Measurements from ENCODE around the gene EXOC7.

EXOC7 gene

DNA sequence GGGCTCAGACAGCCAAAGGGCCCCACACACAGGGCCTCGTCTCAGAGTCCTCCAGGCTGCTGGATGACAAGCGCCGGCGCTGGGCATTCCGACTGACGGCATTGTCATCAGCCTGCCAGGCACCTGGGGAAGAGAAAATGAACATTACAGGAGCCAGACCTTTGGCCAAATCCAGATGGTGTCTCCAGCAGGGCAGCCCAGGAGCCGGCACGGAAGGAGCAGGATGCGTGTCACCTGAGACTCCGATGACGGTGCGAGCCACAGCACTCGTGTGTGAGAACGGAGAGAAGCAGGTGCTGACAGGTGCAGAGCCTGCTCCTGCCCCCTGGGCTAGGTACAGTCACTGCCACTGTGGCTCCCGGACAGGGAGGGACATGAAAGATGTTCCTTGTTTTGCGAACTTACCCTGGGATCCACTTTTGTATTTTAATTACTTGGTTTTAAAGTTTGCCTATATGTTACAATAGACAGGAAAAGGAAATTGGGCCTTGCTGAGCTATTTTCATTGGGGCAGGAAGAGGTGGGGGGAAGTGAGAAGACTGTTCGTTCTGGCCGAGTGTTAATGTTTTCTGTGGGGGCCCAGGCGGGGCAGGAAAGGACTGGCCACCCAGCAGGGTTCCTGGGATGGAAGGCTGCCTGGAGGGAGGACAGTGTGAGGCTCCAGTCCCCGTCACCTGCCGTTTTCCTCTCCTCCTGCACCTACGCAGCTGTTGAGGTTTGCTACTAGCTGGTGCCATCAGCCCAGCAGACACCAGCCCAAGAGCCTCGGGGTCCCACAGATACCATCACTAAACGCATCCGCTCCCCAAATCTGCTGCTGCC, 41.9 kb upstream of the EXOC7 start:
- no peaks in the 10 kb centered on the region for H3K36me3 ChIP-seq (ENCODE audit: control insufficient read depth, insufficient read depth, low read length)
- H3K4me1 ChIP-seq (ENCODE audit: control insufficient read depth, insufficient read depth, low read length, poor library complexity, severe bottlenecking) = peaks cover 14% of the 10 kb centered on the region
- H3K4me3 ChIP-seq (ENCODE audit: extremely low read depth, insufficient read depth, low read length, poor library complexity, severe bottlenecking) = no peak overlapping the region
- H3K9me3 ChIP-seq (ENCODE audit: control insufficient read depth, low read length) = no peaks in the 10 kb centered on the region
- H3K27ac ChIP-seq (ENCODE audit: low read depth, low read length, severe bottlenecking) = no peak overlapping the region
- 72 to 73% methylated on average over 23 of the region's 25 CpGs for WGBS, 2 experiments (ENCODE audit: insufficient coverage in 2 of 2)

GRCh38 chr17:76142585-76143041, 39.0 kb upstream of the EXOC7 start:
- no peaks in the 10 kb centered on the region for H3K9me3 ChIP-seq (ENCODE audit: control insufficient read depth, low read length)
- no peak overlapping the region for H3K27ac ChIP-seq (ENCODE audit: low read depth, low read length, severe bottlenecking)
- no peaks in the 10 kb centered on the region for H3K36me3 ChIP-seq (ENCODE audit: control insufficient read depth, insufficient read depth, low read length)
- peaks cover 35% of the 10 kb centered on the region for H3K4me1 ChIP-seq (ENCODE audit: control insufficient read depth, insufficient read depth, low read length, poor library complexity, severe bottlenecking)
- no peak overlapping the region for H3K4me3 ChIP-seq (ENCODE audit: extremely low read depth, insufficient read depth, low read length, poor library complexity, severe bottlenecking)
- 63 to 72% methylated on average over 5 of the region's 6 CpGs for WGBS, 2 experiments (ENCODE audit: insufficient coverage in 2 of 2)

- WGBS, 2 experiments (ENCODE audit: insufficient coverage in 2 of 2) = 36 to 41% methylated on average over 3 to 6 of the region's 10 CpGs
- Histone ChIP-seq H3K36me3 (ENCODE audit: control insufficient read depth, insufficient read depth, low read length) (no peaks in the 10 kb centered on the region), H3K4me3 (ENCODE audit: extremely low read depth, insufficient read depth, low read length, poor library complexity, severe bottlenecking) (no peak overlapping the region), H3K9me3 (ENCODE audit: control insufficient read depth, low read length) (no peaks in the 10 kb centered on the region), H3K27ac (ENCODE audit: low read depth, low read length, severe bottlenecking) (no peak overlapping the region), H3K4me1 (ENCODE audit: control insufficient read depth, insufficient read depth, low read length, poor library complexity, severe bottlenecking) (peaks cover 38% of the 10 kb centered on the region)
Measured at GRCh38 chr17:76142039-76142584, 38.5 kb upstream of the EXOC7 start.

DNA sequence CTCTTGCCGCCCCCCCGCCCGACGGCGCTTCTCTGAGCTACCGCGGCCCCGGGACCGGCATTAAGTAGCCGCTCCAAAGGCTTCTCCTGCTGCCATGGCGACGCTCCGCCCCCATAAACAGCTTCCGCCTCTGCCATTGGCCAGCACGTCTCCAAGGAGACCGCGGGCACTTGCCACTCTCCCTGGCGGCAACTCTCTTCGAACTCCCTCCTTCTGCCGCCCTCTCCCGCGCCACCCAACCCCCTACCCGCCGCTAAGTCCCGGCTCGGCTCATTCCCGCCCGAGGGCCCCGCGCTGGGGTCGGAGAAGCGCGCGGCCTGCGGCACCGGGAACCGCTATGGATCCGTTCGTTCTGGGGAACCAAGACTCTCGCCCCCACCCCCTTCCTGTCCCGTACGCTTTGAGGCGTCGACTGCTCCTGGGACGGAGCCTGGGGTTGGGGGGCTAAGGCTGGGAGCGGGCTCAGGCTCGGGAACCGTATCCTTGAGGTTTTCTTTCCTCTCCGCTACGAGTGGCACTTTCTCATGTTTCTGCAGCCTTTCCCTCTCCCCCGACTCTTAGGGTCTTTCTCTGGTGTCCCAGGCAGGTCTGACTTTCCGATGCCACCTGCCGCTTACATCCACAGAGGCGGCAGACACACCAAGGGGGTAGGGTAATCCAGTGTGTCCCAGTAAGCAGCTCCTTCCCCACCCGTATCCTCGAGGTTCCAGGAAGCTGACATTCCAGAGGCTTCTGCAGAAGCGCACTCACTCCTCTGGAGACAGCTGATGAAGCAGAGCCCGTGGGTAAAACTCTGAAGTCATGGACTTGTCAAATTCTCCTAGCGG, 37.8 kb upstream of the EXOC7 start, which contains the start of gene FOXJ1:
Gene FOXJ1, minus strand, starts transcription at position 34 of the 827 bp plus-strand sequence. CDS start 850 bp downstream, outside the sequence.
- Histone ChIP-seq H3K4me3 (ENCODE audit: extremely low read depth, insufficient read depth, low read length, poor library complexity, severe bottlenecking) (peak within 1 kb of the TSS; percentile 41), H3K9me3 (ENCODE audit: control insufficient read depth, low read length) (no peaks in the 10 kb centered on the region), H3K4me1 (ENCODE audit: control insufficient read depth, insufficient read depth, low read length, poor library complexity, severe bottlenecking) (peaks cover 38% of the 10 kb centered on the region), H3K36me3 (ENCODE audit: control insufficient read depth, insufficient read depth, low read length) (no peaks in the 10 kb centered on the region), H3K27ac (ENCODE audit: low read depth, low read length, severe bottlenecking) (no peak within 1 kb of the TSS)
- 1% methylated on average over 32 to 47 of the region's 59 CpGs for WGBS, 2 experiments (ENCODE audit: insufficient coverage in 2 of 2)

DNA sequence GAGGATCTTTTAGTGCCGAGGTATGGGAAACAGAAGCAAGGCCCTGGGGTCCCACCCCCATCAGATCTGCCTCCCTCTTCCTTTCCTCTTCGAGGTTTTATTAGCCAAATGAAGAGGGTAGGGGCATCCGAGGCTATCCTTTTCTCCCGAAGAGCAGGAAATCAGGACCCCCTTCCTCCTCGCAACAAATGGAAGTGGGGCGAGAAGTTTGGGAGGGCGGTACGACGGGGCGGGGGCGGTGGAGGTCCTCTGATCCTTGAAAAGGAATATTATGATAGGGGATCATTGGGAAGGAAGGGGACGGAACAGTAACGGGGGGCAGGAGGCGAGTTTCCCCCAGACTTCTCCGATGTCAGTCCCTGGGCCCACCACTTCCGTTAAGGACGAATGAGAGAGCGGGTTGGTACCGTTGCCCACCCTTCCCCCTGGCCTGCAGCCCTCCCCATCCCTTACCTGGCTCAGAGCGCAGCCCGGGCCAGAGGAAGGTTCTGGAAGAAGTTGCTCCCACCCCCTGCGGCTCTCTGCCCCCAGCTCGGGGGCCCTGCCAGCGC, 37.1 kb upstream of the EXOC7 start:
- Histone ChIP-seq H3K4me3 (ENCODE audit: extremely low read depth, insufficient read depth, low read length, poor library complexity, severe bottlenecking) (peak overlapping the region; percentile 41), H3K4me1 (ENCODE audit: control insufficient read depth, insufficient read depth, low read length, poor library complexity, severe bottlenecking) (peaks cover 38% of the 10 kb centered on the region), H3K9me3 (ENCODE audit: control insufficient read depth, low read length) (no peaks in the 10 kb centered on the region), H3K36me3 (ENCODE audit: control insufficient read depth, insufficient read depth, low read length) (no peaks in the 10 kb centered on the region), H3K27ac (ENCODE audit: low read depth, low read length, severe bottlenecking) (no peak overlapping the region)
- 0 to 2% methylated on average over 9 of the region's 24 CpGs for whole genome bisulfite sequencing, 2 experiments (ENCODE audit: insufficient coverage in 2 of 2)

GRCh38 chr17:76139801-76140660, 36.4 kb upstream of the EXOC7 start:
- 5 to 9% methylated on average over 63 to 74 of the region's 78 CpGs for WGBS, 2 experiments (ENCODE audit: insufficient coverage in 2 of 2)
- Histone ChIP-seq H3K27ac (ENCODE audit: low read depth, low read length, severe bottlenecking) (no peak overlapping the region), H3K9me3 (ENCODE audit: control insufficient read depth, low read length) (no peaks in the 10 kb centered on the region), H3K4me3 (ENCODE audit: extremely low read depth, insufficient read depth, low read length, poor library complexity, severe bottlenecking) (no peak overlapping the region), H3K4me1 (ENCODE audit: control insufficient read depth, insufficient read depth, low read length, poor library complexity, severe bottlenecking) (peaks cover 38% of the 10 kb centered on the region), H3K36me3 (ENCODE audit: control insufficient read depth, insufficient read depth, low read length) (no peaks in the 10 kb centered on the region)

DNA sequence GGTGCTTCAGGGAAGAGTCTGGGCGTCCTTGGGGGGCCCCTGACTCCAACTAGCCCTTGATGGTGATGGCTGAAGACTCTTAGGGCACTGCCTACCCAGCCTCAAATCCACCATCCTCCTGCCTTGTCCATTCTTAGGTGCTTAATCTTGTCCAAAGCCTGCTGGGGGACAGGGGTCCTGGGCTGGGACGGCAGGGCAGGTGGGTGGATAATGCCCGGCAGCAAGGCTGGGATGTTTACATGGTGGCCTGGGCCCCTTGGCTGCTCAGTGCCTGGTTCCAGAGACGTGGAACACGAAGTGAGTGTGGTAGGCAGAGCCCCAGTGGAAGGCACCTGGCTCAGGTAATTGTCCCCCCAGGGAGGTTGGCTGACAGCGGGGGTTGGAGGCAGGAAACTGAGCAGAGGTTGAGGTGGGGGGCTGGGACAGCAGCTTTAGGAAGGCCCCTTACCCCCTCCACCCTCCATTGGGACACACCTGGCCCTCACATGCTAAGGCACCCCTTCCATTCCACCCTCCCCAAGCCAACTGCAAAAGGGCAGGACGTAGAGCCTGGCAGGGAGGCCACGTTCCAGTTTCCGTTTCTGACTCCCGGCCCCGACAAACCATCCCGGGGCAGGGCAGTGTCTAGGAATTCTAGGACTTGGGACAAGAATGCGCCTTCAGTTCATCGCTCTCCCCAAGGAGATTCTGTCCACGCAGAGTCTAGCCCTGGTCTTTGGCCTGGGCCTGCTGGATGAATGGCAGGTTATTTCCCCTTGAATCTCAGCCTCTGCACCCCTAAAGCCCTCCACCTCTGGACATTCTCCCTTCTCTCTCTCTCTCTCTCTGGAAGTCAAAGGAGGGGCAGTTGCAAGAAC, 35.5 kb upstream of the EXOC7 start:
- peak overlapping the region; percentile 16 for H3K4me3 ChIP-seq (ENCODE audit: extremely low read depth, insufficient read depth, low read length, poor library complexity, severe bottlenecking)
- H3K9me3 ChIP-seq (ENCODE audit: control insufficient read depth, low read length) = no peaks in the 10 kb centered on the region
- H3K27ac ChIP-seq (ENCODE audit: low read depth, low read length, severe bottlenecking) = no peak overlapping the region
- no peaks in the 10 kb centered on the region for H3K36me3 ChIP-seq (ENCODE audit: control insufficient read depth, insufficient read depth, low read length)
- WGBS, 2 experiments (ENCODE audit: insufficient coverage in 2 of 2) = 14 to 19% methylated on average over 12 of the region's 15 CpGs
- peaks cover 38% of the 10 kb centered on the region for H3K4me1 ChIP-seq (ENCODE audit: control insufficient read depth, insufficient read depth, low read length, poor library complexity, severe bottlenecking)

DNA sequence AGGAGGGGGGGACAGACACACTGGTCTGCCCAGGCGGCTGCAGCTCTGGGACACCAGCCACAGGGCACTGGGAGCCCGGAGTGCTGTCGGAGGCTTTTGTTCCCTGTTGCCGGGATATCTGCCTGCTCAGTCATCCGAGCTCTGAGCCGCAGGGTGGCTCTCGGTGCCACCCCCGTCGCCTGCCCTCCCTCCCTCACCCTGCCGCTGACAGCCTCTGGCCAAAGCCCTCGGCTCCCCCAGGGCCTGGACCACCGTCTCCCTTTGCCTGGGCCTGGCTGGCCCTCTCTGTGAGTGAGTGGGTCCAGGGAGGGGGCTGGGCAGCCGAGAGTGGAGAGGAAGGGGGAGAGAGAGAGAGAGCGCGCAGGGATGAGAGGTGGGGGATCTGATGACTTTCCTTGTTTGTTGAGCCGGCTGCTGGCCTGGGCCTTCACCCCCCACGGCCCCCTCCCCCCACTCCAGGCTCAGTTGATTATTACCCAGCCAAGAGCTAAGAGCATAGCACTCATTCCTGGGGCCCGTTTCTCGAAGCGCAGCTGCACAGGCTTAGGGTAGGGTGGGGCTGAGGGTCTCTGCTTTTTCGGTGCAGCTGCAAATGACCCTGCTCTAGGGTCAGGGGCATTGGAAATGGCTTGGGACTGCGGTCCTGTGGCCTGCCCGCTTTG, 34.8 kb upstream of the EXOC7 start:
- WGBS, 2 experiments (ENCODE audit: insufficient coverage in 2 of 2) = 3 to 7% methylated on average over 13 to 21 of the region's 23 CpGs
- Histone ChIP-seq H3K36me3 (ENCODE audit: control insufficient read depth, insufficient read depth, low read length) (no peaks in the 10 kb centered on the region), H3K4me1 (ENCODE audit: control insufficient read depth, insufficient read depth, low read length, poor library complexity, severe bottlenecking) (peaks cover 38% of the 10 kb centered on the region), H3K9me3 (ENCODE audit: control insufficient read depth, low read length) (no peaks in the 10 kb centered on the region), H3K4me3 (ENCODE audit: extremely low read depth, insufficient read depth, low read length, poor library complexity, severe bottlenecking) (peak overlapping the region; percentile 5), H3K27ac (ENCODE audit: low read depth, low read length, severe bottlenecking) (peak overlapping the region; percentile 23)

Data from mesodermal cell (in vitro differentiated cells).